Gastroesophageal sphincter (tissue), 4 donors: Measurements from ENCODE around the gene SIGLEC1. TPM values are rescaled to one million over a fixed set of nuclear protein-coding genes. Genes with fewer than 3 reads are reported as not detected.
A peak's percentile ranks its signal among the peaks of the same experiment; 100 is the strongest.

Experiments used
- ATAC-seq: fragments of 150-250 bp; one replicate; pipeline ENCODE4 v1.9.1; 2016; ENCODE audit warnings: mild to moderate bottlenecking, moderate library complexity
- H3K27ac ChIP-seq, 4 donors: fragments of 200-600 bp; sonication (generic) in 3 of 4; 1 replicate in 3 of 4; 2 replicates in 1 of 4; pipeline ENCODE4 v1.5.1; 2016 to 2019
- H3K27me3 ChIP-seq: fragments of 200-600 bp; sonication (generic); one replicate; pipeline ENCODE4 v1.5.1; 2019
- H3K36me3 ChIP-seq, 2 donors: fragments of 200-600 bp; sonication (generic); one replicate each; pipeline ENCODE4 v1.5.1; 2019; ENCODE audit warnings: control low read depth in 1 of 2
- H3K4me1 ChIP-seq, 3 donors: fragments of 200-600 bp; sonication (generic); 1 replicate in 2 of 3; 2 replicates in 1 of 3; pipeline ENCODE4 v1.5.1; 2016 to 2019; ENCODE audit warnings: control low read depth in 2 of 3
- H3K4me3 ChIP-seq, 2 donors: fragments of 200-600 bp; sonication (generic); one replicate each; pipeline ENCODE4 v1.5.1; 2019; ENCODE audit warnings: mild to moderate bottlenecking in 1 of 2, moderate library complexity in 1 of 2
- H3K9me3 ChIP-seq, 3 donors: fragments of 200-600 bp; sonication (generic); one replicate each; pipeline ENCODE4 v1.5.1; 2017 to 2019; ENCODE audit warnings: control low read depth in 2 of 3
- CTCF ChIP-seq, 4 experiments: fragments of 200-600 bp in 2 of 4; fragments of 450-650 bp in 2 of 4; sonication (generic) in 1 of 4; IDR thresholded peaks; one replicate each; pipeline ENCODE4 v1.5.1; 2017 to 2019; ENCODE audit warnings: antibody characterized with exemption in 4 of 4, mild to moderate bottlenecking in 2 of 4, moderate library complexity in 2 of 4
- EP300 ChIP-seq: sonication (generic); formaldehyde crosslinking; IDR thresholded peaks from one replicate; pipeline ENCODE4 v1.6.1; 2017; ENCODE audit warnings: antibody characterized with exemption, mild to moderate bottlenecking
- POLR2A ChIP-seq, 2 donors: fragments of 450-650 bp; IDR thresholded peaks; one replicate each; pipeline ENCODE4 v1.6.1; 2017; ENCODE audit warnings: antibody characterized with exemption in 2 of 2, mild to moderate bottlenecking in 2 of 2, moderate library complexity in 1 of 2
- POLR2AphosphoS5 ChIP-seq: sonication (generic); formaldehyde crosslinking; IDR thresholded peaks from one replicate; pipeline ENCODE4 v1.6.1; 2017; ENCODE audit warnings: antibody characterized with exemption
- WGBS, 2 donors: methylation state at CpG; one replicate each; pipeline ENCODE4 v1.1.5; 2018; ENCODE audit warnings: low coverage in 1 of 2; 5-methylcytosine and 5-hydroxymethylcytosine counted together
- total RNA-seq, 4 donors: library from RNA; depleted of rRNA; stranded (reverse); fragments of >200 nt; gene quantifications; one replicate each; pipeline ENCODE4 v1.1.0, GENCODE V29; 2016

The SIGLEC1 gene
- total RNA-seq, 4 donors from 2014 or later: 10.1 to 17.2 (median 11.9) TPM

GRCh38 chr20:3680701-3681351, 31.6 kb downstream of the SIGLEC1 start:
- H3K27ac ChIP-seq: peak overlapping the region; percentile 73 to 96 (median 89)
- no peak for ATAC-seq
- H3K9me3 ChIP-seq: no peaks in the 10 kb centered on the region
- H3K27me3 ChIP-seq: peaks cover 11% of the 10 kb centered on the region
- no peaks in the 10 kb centered on the region for H3K36me3 ChIP-seq
- TF ChIP-seq EP300 (no peak), CTCF (IDR thresholded peaks at IDR 0.05) (no peak), POLR2A (IDR thresholded peaks at IDR 0.05) (no peak)
- WGBS, 2 donors: 54% methylated on average over 3 of the region's 15 CpGs; no CpG with 5 or more reads in 1 of the 2 donors
- H3K4me1 ChIP-seq: peaks cover 0 to 71% (median 34%) of the 10 kb centered on the region in 3 donors
- peak overlapping the region; percentile 60 to 69 for H3K4me3 ChIP-seq

GRCh38 chr20:3679749-3680700, 32.4 kb downstream of the SIGLEC1 start:
- Histone ChIP-seq H3K36me3 (peaks cover 0 to 7% of the 10 kb centered on the region in 2 donors), H3K4me1 (peaks cover 0 to 68% (median 34%) of the 10 kb centered on the region in 3 donors), H3K27ac (peak overlapping the region; percentile 73 to 96 (median 89)), H3K4me3 (peak overlapping the region; percentile 60 to 69), H3K9me3 (no peaks in the 10 kb centered on the region), H3K27me3 (peaks cover 11% of the 10 kb centered on the region)
- TF ChIP-seq POLR2AphosphoS5 (peak; percentile 62), CTCF (IDR thresholded peaks at IDR 0.05) (no peak), EP300 (no peak), POLR2A (IDR thresholded peaks at IDR 0.05) (peak in 1 of 2 donors; percentile 17)
- ATAC-seq: peak; percentile 78
- WGBS, 2 donors: 40 to 43% methylated on average over 7 of the region's 18 CpGs

- ATAC-seq: no peak
- TF ChIP-seq POLR2AphosphoS5 (no peak), POLR2A (IDR thresholded peaks at IDR 0.05) (no peak)
- H3K4me1 ChIP-seq: peaks cover 0 to 68% (median 34%) of the 10 kb centered on the region in 3 donors
- peak overlapping the region; percentile 73 to 96 (median 89) for H3K27ac ChIP-seq
- peaks cover 0 to 17% of the 10 kb centered on the region in 2 donors for H3K36me3 ChIP-seq
- peaks cover 11% of the 10 kb centered on the region for H3K27me3 ChIP-seq
- 59 to 63% methylated on average over 10 to 12 of the region's 14 CpGs for WGBS, 2 donors
- no peaks in the 10 kb centered on the region for H3K9me3 ChIP-seq
- peak overlapping the region in 1 of 2 donors; percentile 69 for H3K4me3 ChIP-seq
These were observed 33.3 kb downstream of the SIGLEC1 start for GRCh38 chr20:3678856-3679720.

GRCh38 chr20:3678198-3678597, 34.2 kb downstream of the SIGLEC1 start:
- Histone ChIP-seq H3K27me3 (peaks cover 16% of the 10 kb centered on the region), H3K36me3 (peaks cover 0 to 25% of the 10 kb centered on the region in 2 donors), H3K4me3 (no peak overlapping the region), H3K9me3 (no peaks in the 10 kb centered on the region), H3K4me1 (peaks cover 0 to 68% (median 34%) of the 10 kb centered on the region in 3 donors), H3K27ac (peak overlapping the region; percentile 4 to 96 (median 89))
- ATAC-seq: no peak
- TF ChIP-seq POLR2A (IDR thresholded peaks at IDR 0.05): no peak
- TF ChIP-seq CTCF (IDR thresholded peaks at IDR 0.05): no peak
- no CpG with 5 or more reads among the region's 2 CpGs for WGBS, 2 donors

- peaks cover 0 to 30% of the 10 kb centered on the region in 2 donors for H3K36me3 ChIP-seq
- H3K4me3 ChIP-seq: no peak overlapping the region
- 40 to 60% methylated on average over 1 of the region's 8 CpGs for WGBS, 2 donors
- H3K9me3 ChIP-seq: no peaks in the 10 kb centered on the region
- H3K4me1 ChIP-seq: peaks cover 0 to 69% (median 34%) of the 10 kb centered on the region in 3 donors
- H3K27me3 ChIP-seq: peaks cover 21% of the 10 kb centered on the region
- H3K27ac ChIP-seq: peak overlapping the region; percentile 4 to 96 (median 89)
- peak; percentile 12 for ATAC-seq
- no peak for TF ChIP-seq POLR2A (IDR thresholded peaks at IDR 0.05)
- TF ChIP-seq CTCF (IDR thresholded peaks at IDR 0.05): no peak
- TF ChIP-seq POLR2AphosphoS5: no peak
- TF ChIP-seq EP300: no peak
These were observed 34.7 kb downstream of the SIGLEC1 start for GRCh38 chr20:3677733-3678132.
